NCI-H146 treated with DMSO at 0.1 percent for 48 hours (cell line): ENCODE measurements around the gene TOR1AIP1.
A peak's percentile ranks its signal among the peaks of the same experiment; 100 is the strongest.

ENCODE experiments used
- DNase-seq: peaks from one replicate; lab custom pipeline; 2025; ENCODE audit not compliant: unreplicated experiment; lab: John Stamatoyannopoulos, UW

TOR1AIP1 gene

GRCh38 chr1:179879797-179880196 is 2.3 kb upstream of the TOR1AIP1 start:
- no peak for DNase-seq

GRCh38 chr1:179881642-179882252 is 338 bp upstream of the TOR1AIP1 start:
- DNase-seq, result peak; percentile 86

- DNase-seq, result no peak
Measured at GRCh38 chr1:179883040-179883744, 1.1 kb downstream of the TOR1AIP1 start.

- no peak for DNase-seq
Measured at GRCh38 chr1:179883745-179884138, 1.7 kb downstream of the TOR1AIP1 start.

GRCh38 chr1:179888071-179888470 is 6.0 kb downstream of the TOR1AIP1 start:
- DNase-seq, result no peak

- no peak for DNase-seq
Measured at GRCh38 chr1:179889589-179889988, 7.5 kb downstream of the TOR1AIP1 start.

- DNase-seq, result no peak
Measured at GRCh38 chr1:179910934-179911333, 28.8 kb downstream of the TOR1AIP1 start.

- DNase-seq, result no peak
Measured at GRCh38 chr1:179911812-179912211, 29.7 kb downstream of the TOR1AIP1 start.

- no peak for DNase-seq
Measured at GRCh38 chr1:179917601-179918429, 35.7 kb downstream of the TOR1AIP1 start.

GRCh38 chr1:179921472-179921871 is 39.4 kb downstream of the TOR1AIP1 start:
- DNase-seq, result no peak

- no peak for DNase-seq
Measured at GRCh38 chr1:179921981-179922872, 40.1 kb downstream of the TOR1AIP1 start.

GRCh38 chr1:179923029-179923428 is 40.9 kb downstream of the TOR1AIP1 start:
- DNase-seq, result no peak

GRCh38 chr1:179924268-179924667 is 42.2 kb downstream of the TOR1AIP1 start:
- DNase-seq, result no peak

GRCh38 chr1:179925302-179925701 is 43.2 kb downstream of the TOR1AIP1 start:
- DNase-seq, result no peak

- no peak for DNase-seq
Measured at GRCh38 chr1:179925922-179926849, 44.1 kb downstream of the TOR1AIP1 start.

- no peak for DNase-seq
Measured at GRCh38 chr1:179926850-179927205, 44.7 kb downstream of the TOR1AIP1 start.

GRCh38 chr1:179929955-179930798 is 48.1 kb downstream of the TOR1AIP1 start:
- no peak for DNase-seq

- no peak for DNase-seq
Measured at GRCh38 chr1:179930867-179931266, 48.8 kb downstream of the TOR1AIP1 start.

GRCh38 chr1:179933219-179933618 is 51.1 kb downstream of the TOR1AIP1 start:
- no peak for DNase-seq
